Parathyroid adenoma (tissue), 2 donors: Measurements from ENCODE around the gene WRNIP1.

ENCODE experiments used
- H2AFZ ChIP-seq: fragments of 300-600 bp; sonication (generic); one replicate; pipeline ENCODE4 v1.7.0; 2017; ENCODE audit warnings: antibody characterized with exemption, mild to moderate bottlenecking
- H3K27ac ChIP-seq: fragments of 300-600 bp; sonication (generic); one replicate; pipeline ENCODE4 v1.7.0; 2017
- H3K27me3 ChIP-seq: fragments of 300-600 bp; sonication (generic); one replicate; pipeline ENCODE4 v1.7.0; 2017; ENCODE audit warnings: low read length; ENCODE audit not compliant: control insufficient read depth, insufficient read depth
- H3K36me3 ChIP-seq: fragments of 300-600 bp; sonication (generic); one replicate; pipeline ENCODE4 v1.7.0; 2017; ENCODE audit warnings: low read length; ENCODE audit not compliant: control insufficient read depth, insufficient read depth
- H3K4me1 ChIP-seq: fragments of 300-600 bp; sonication (generic); one replicate; pipeline ENCODE4 v1.7.0; 2017; ENCODE audit warnings: control low read depth
- H3K4me2 ChIP-seq: fragments of 300-600 bp; sonication (generic); one replicate; pipeline ENCODE4 v1.7.0; 2017; ENCODE audit warnings: low read length
- H3K4me3 ChIP-seq: fragments of 300-600 bp; sonication (generic); one replicate; pipeline ENCODE4 v1.7.0; 2017; ENCODE audit warnings: low read depth, low read length
- H3K79me2 ChIP-seq: fragments of 300-600 bp; sonication (generic); one replicate; pipeline ENCODE4 v1.7.0; 2017; ENCODE audit warnings: control low read depth
- H3K9ac ChIP-seq: fragments of 300-600 bp; sonication (generic); one replicate; pipeline ENCODE4 v1.7.0; 2017; ENCODE audit warnings: mild to moderate bottlenecking
- H3K9me3 ChIP-seq: fragments of 300-600 bp; sonication (generic); one replicate; pipeline ENCODE4 v1.7.0; 2017; ENCODE audit warnings: low read length; ENCODE audit not compliant: control insufficient read depth
- CTCF ChIP-seq: fragments of 300-600 bp; sonication (generic); IDR thresholded peaks from one replicate; pipeline ENCODE4 v1.7.0; 2017; ENCODE audit warnings: antibody characterized with exemption, mild to moderate bottlenecking
- donor health status: primary hyperparathyroidism.

Gene WRNIP1

GRCh38 chr6:2767657-2768524 is 2.7 kb downstream of the WRNIP1 start:
- Histone ChIP-seq H3K27me3 (no peaks in the 10 kb centered on the region), H3K9me3 (no peaks in the 10 kb centered on the region), H3K79me2 (peaks cover 54% of the 10 kb centered on the region), H3K27ac (no peak overlapping the region), H3K9ac (no peak overlapping the region), H2AFZ (no peak overlapping the region), H3K4me3 (peak overlapping the region; percentile 85), H3K4me2 (peak overlapping the region; percentile 53), H3K4me1 (peaks cover 8% of the 10 kb centered on the region), H3K36me3 (no peaks in the 10 kb centered on the region)
- TF ChIP-seq CTCF, result no peak

DNA sequence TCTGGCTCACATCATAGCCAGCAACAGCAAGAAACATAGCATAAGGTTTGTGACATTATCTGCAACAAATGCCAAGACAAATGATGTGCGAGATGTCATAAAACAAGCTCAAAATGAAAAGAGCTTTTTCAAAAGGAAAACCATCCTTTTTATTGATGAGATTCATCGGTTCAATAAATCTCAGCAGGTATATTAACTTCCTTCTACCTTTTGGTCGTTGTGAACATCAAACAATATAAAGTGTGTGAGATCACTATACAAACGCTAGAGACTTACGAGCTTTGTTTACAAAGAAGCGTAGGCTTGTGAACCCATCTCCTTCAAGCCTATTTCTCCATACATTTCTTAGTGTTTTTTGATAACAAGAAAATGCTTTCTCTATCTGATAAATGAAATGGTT is 3.5 kb downstream of the WRNIP1 start:
- Histone ChIP-seq H3K4me3 (no peak overlapping the region), H3K4me2 (no peak overlapping the region), H3K27me3 (no peaks in the 10 kb centered on the region), H2AFZ (no peak overlapping the region), H3K9ac (no peak overlapping the region), H3K9me3 (no peaks in the 10 kb centered on the region), H3K4me1 (peaks cover 11% of the 10 kb centered on the region), H3K36me3 (no peaks in the 10 kb centered on the region), H3K27ac (no peak overlapping the region), H3K79me2 (peaks cover 62% of the 10 kb centered on the region)
- no peak for TF ChIP-seq CTCF

- Histone ChIP-seq H3K9me3 (no peaks in the 10 kb centered on the region), H3K9ac (no peak overlapping the region), H3K27me3 (no peaks in the 10 kb centered on the region), H2AFZ (no peak overlapping the region), H3K36me3 (no peaks in the 10 kb centered on the region), H3K4me2 (no peak overlapping the region), H3K79me2 (peaks cover 72% of the 10 kb centered on the region), H3K4me1 (peaks cover 11% of the 10 kb centered on the region), H3K27ac (no peak overlapping the region), H3K4me3 (no peak overlapping the region)
- TF ChIP-seq CTCF, result no peak
Observed at GRCh38 chr6:2770171-2770570, 5.0 kb downstream of the WRNIP1 start.

GRCh38 chr6:2771079-2771478 is 5.9 kb downstream of the WRNIP1 start:
- H3K4me3 ChIP-seq, result no peak overlapping the region
- H3K9ac ChIP-seq, result no peak overlapping the region
- H2AFZ ChIP-seq, result no peak overlapping the region
- TF ChIP-seq CTCF, result no peak
- H3K79me2 ChIP-seq, result peaks cover 77% of the 10 kb centered on the region
- no peaks in the 10 kb centered on the region for H3K36me3 ChIP-seq
- no peaks in the 10 kb centered on the region for H3K27me3 ChIP-seq
- H3K4me1 ChIP-seq, result peaks cover 11% of the 10 kb centered on the region
- no peaks in the 10 kb centered on the region for H3K9me3 ChIP-seq
- H3K27ac ChIP-seq, result no peak overlapping the region
- no peak overlapping the region for H3K4me2 ChIP-seq

- Histone ChIP-seq H3K9me3 (no peaks in the 10 kb centered on the region), H3K4me3 (no peak overlapping the region), H3K27ac (no peak overlapping the region), H3K79me2 (peaks cover 79% of the 10 kb centered on the region), H2AFZ (no peak overlapping the region), H3K27me3 (no peaks in the 10 kb centered on the region), H3K4me2 (no peak overlapping the region), H3K4me1 (peaks cover 5% of the 10 kb centered on the region), H3K36me3 (no peaks in the 10 kb centered on the region), H3K9ac (no peak overlapping the region)
- no peak for TF ChIP-seq CTCF
Observed at GRCh38 chr6:2772840-2773239, 7.6 kb downstream of the WRNIP1 start.
